Fibroblast of skin of left biceps (primary cell): ENCODE results near the gene FAM200C.

Experiments
- DNase-seq, 2 experiments: peaks; one replicate each; pipeline ENCODE4 v3.0.0-alpha.2; 2013; ENCODE audit warnings: low read depth in 2 of 2

FAM200C gene

GRCh38 chr5:160419458-160420330 lies 19.8 kb upstream of the FAM200C start:
- DNase-seq: no peak

- DNase-seq: peak; percentile 86 to 87
These were observed 19.0 kb upstream of the FAM200C start, which contains the start of gene SLU7 for GRCh38 chr5:160418561-160419457. Gene SLU7 (minus strand): TSS chr5:160419081. CDS start chr5:160415294, 3,787 bp downstream.

- DNase-seq: no peak
These were observed 1.0 kb downstream of the FAM200C start for GRCh38 chr5:160398806-160399205.

GRCh38 chr5:160397492-160397891 lies 2.4 kb downstream of the FAM200C start:
- DNase-seq: no peak

- DNase-seq: no peak
These were observed 4.7 kb downstream of the FAM200C start for GRCh38 chr5:160395111-160395510.

- DNase-seq: no peak
These were observed 8.8 kb downstream of the FAM200C start for GRCh38 chr5:160390787-160391696.

GRCh38 chr5:160387445-160387844 lies 12.4 kb downstream of the FAM200C start:
- DNase-seq: no peak

GRCh38 chr5:160385496-160385895 lies 14.4 kb downstream of the FAM200C start:
- DNase-seq: no peak

GRCh38 chr5:160384681-160385080 lies 15.2 kb downstream of the FAM200C start:
- no peak for DNase-seq

- no peak for DNase-seq
These were observed 17.5 kb downstream of the FAM200C start for GRCh38 chr5:160382346-160382745.

GRCh38 chr5:160380041-160380440 lies 19.8 kb downstream of the FAM200C start:
- no peak for DNase-seq

- DNase-seq: no peak
These were observed 20.3 kb downstream of the FAM200C start for GRCh38 chr5:160379511-160379910.

- DNase-seq: no peak
These were observed 21.5 kb downstream of the FAM200C start for GRCh38 chr5:160378330-160378729.

- DNase-seq: no peak
These were observed 22.2 kb downstream of the FAM200C start for GRCh38 chr5:160377651-160378050.

- DNase-seq: no peak
These were observed 23.4 kb downstream of the FAM200C start for GRCh38 chr5:160376416-160376815.

- no peak for DNase-seq
These were observed 24.2 kb downstream of the FAM200C start for GRCh38 chr5:160375701-160376100.

GRCh38 chr5:160375166-160375565 lies 24.7 kb downstream of the FAM200C start:
- DNase-seq: no peak

- no peak for DNase-seq
These were observed 28.6 kb downstream of the FAM200C start for GRCh38 chr5:160371294-160371693.

GRCh38 chr5:160370713-160371034 lies 29.2 kb downstream of the FAM200C start:
- no peak for DNase-seq

GRCh38 chr5:160369990-160370712 lies 29.7 kb downstream of the FAM200C start, which contains the start of gene C1QTNF2:
Gene C1QTNF2 (minus strand): TSS chr5:160370626. CDS start chr5:160355011, 15,615 bp downstream.
- peak; percentile 31 to 35 for DNase-seq

GRCh38 chr5:160367885-160368284 lies 32.0 kb downstream of the FAM200C start:
- no peak for DNase-seq
